Colonic mucosa (tissue), 4 donors: ENCODE results near the gene CRNN. TPM values are rescaled to one million over a fixed set of nuclear protein-coding genes. Genes with fewer than 3 reads are reported as not detected.

Experiments used
- DNase-seq: peaks from one replicate; pipeline ENCODE4 v3.0.0-alpha.2; 2020
- H3K27ac ChIP-seq: fragments of 200-600 bp; one replicate; pipeline ENCODE4 v1.8.0; 2021
- H3K27me3 ChIP-seq: fragments of 200-600 bp; one replicate; pipeline ENCODE4 v1.8.0; 2021
- H3K36me3 ChIP-seq: fragments of 200-600 bp; one replicate; pipeline ENCODE4 v1.8.0; 2021
- H3K4me1 ChIP-seq: fragments of 200-600 bp; one replicate; pipeline ENCODE4 v1.8.0; 2021; ENCODE audit warnings: mild to moderate bottlenecking
- H3K4me3 ChIP-seq: fragments of 200-600 bp; one replicate; pipeline ENCODE4 v1.8.0; 2021
- H3K9ac ChIP-seq, 2 donors: one replicate each; pipeline ENCODE4 v1.7.0; 2013; ENCODE audit warnings: control low read depth in 2 of 2, low read depth in 2 of 2, low read length in 2 of 2
- H3K9me3 ChIP-seq: fragments of 200-600 bp; one replicate; pipeline ENCODE4 v1.8.0; 2021
- CTCF ChIP-seq: fragments of 200-600 bp; IDR thresholded peaks from one replicate; pipeline ENCODE4 v1.8.0; 2022; ENCODE audit warnings: antibody characterized with exemption, mild to moderate bottlenecking
- intact Hi-C: fragments of 100-400 bp; cut with DNase I; formaldehyde crosslinking; loops from one replicate; pipeline ENCODE4 v1.14.1; 2022
- total RNA-seq, 2 donors: library from RNA; stranded (reverse); fragmentation: NEBNext Ultra II Directional in 1 of 2; extraction: Animal tissue kit (Norgen Biotek cat#: 25700) in 1 of 2; gene quantifications; one replicate each; pipeline ENCODE4 v1.2.1, GENCODE V29; 2021
- donor health status: healthy.
- donor health status: DM: no; HTN: no; CAD: no.
- donor health status: DM: no; HTN: no; CAD: no.

The CRNN gene
- total RNA-seq, 2 donors from 2014 or later: not detected

- H3K27ac ChIP-seq: no peak overlapping the region
- H3K27me3 ChIP-seq: no peaks in the 10 kb centered on the region
- TF ChIP-seq CTCF: peak; percentile 85
- DNase-seq: peak; percentile 84
- no peaks in the 10 kb centered on the region for H3K9me3 ChIP-seq
- intact Hi-C loops: loop anchor here (5.0 kb wide), 2 partner anchors 271 to 406 kb away; no protein-coding TSS in a partner anchor
- no peaks in the 10 kb centered on the region for H3K36me3 ChIP-seq
- H3K4me1 ChIP-seq: no peaks in the 10 kb centered on the region
- H3K9ac ChIP-seq: no peak overlapping the region
- no peak overlapping the region for H3K4me3 ChIP-seq
Observed at GRCh38 chr1:152458384-152459185, 44.5 kb upstream of the CRNN start.

GRCh38 chr1:152457561-152457960 lies 43.5 kb upstream of the CRNN start:
- Histone ChIP-seq H3K36me3 (no peaks in the 10 kb centered on the region), H3K9ac (no peak overlapping the region), H3K9me3 (no peaks in the 10 kb centered on the region), H3K27ac (no peak overlapping the region), H3K4me1 (no peaks in the 10 kb centered on the region), H3K27me3 (no peaks in the 10 kb centered on the region), H3K4me3 (no peak overlapping the region)
- intact Hi-C loops: loop anchor here (5.0 kb wide), 2 partner anchors 270 to 405 kb away; no protein-coding TSS in a partner anchor
- no peak for TF ChIP-seq CTCF
- no peak for DNase-seq

- intact Hi-C loops: loop anchor here (5.0 kb wide), 2 partner anchors 270 to 405 kb away; no protein-coding TSS in a partner anchor
- Histone ChIP-seq H3K36me3 (no peaks in the 10 kb centered on the region), H3K27me3 (no peaks in the 10 kb centered on the region), H3K9ac (no peak overlapping the region), H3K4me1 (no peaks in the 10 kb centered on the region), H3K4me3 (no peak overlapping the region), H3K27ac (no peak overlapping the region), H3K9me3 (no peaks in the 10 kb centered on the region)
- no peak for DNase-seq
- no peak for TF ChIP-seq CTCF
Observed at GRCh38 chr1:152457071-152457470, 43.0 kb upstream of the CRNN start.

GRCh38 chr1:152451254-152451653 lies 37.2 kb upstream of the CRNN start:
- no peaks in the 10 kb centered on the region for H3K36me3 ChIP-seq
- H3K4me3 ChIP-seq: no peak overlapping the region
- H3K4me1 ChIP-seq: no peaks in the 10 kb centered on the region
- DNase-seq: no peak
- no peak overlapping the region for H3K27ac ChIP-seq
- intact Hi-C loops: no loop called here
- H3K9ac ChIP-seq: no peak overlapping the region
- no peak for TF ChIP-seq CTCF
- H3K27me3 ChIP-seq: no peaks in the 10 kb centered on the region
- no peaks in the 10 kb centered on the region for H3K9me3 ChIP-seq

GRCh38 chr1:152449661-152450060 lies 35.6 kb upstream of the CRNN start:
- no peaks in the 10 kb centered on the region for H3K36me3 ChIP-seq
- no peak for TF ChIP-seq CTCF
- intact Hi-C loops: no loop called here
- no peak for DNase-seq
- no peaks in the 10 kb centered on the region for H3K4me1 ChIP-seq
- no peak overlapping the region for H3K4me3 ChIP-seq
- H3K9me3 ChIP-seq: no peaks in the 10 kb centered on the region
- no peak overlapping the region for H3K9ac ChIP-seq
- no peaks in the 10 kb centered on the region for H3K27me3 ChIP-seq
- no peak overlapping the region for H3K27ac ChIP-seq
